Measurements from ENCODE around the gene ZNHIT6. TPM values are rescaled to one million over a fixed set of nuclear protein-coding genes. Genes with fewer than 3 reads are reported as not detected.

Gene ZNHIT6
- total RNA-seq, 1 experiment from 2014 or later = 31.3 TPM

DNA sequence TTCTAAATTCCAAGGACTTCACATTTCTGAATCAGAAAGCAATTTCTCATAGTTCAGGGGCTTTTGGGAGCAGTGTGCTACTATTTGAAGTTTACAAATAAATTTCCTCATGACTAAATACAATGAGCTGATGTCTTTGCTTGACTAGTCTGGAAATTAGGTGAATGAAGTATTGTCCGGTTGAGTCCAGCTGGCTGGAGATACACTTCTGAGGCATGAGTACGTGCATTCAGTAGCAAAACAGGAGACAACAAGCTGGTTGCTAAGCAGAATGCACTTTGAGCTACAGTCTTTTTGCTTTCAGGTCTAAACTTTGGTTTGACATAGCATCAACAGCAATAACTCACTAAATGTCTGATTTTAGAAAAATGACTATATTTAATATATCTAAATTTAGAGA is 27.1 kb downstream of the ZNHIT6 start:
- no peak overlapping the region for H3K4me3 Mint-ChIP-seq (ENCODE audit: unreplicated experiment)
- no peaks in the 10 kb centered on the region for H3K27me3 Mint-ChIP-seq (ENCODE audit: insufficient read depth, unreplicated experiment)
- no peaks in the 10 kb centered on the region for H3K9me3 Mint-ChIP-seq (ENCODE audit: unreplicated experiment)
- no TSS peak for BruUV-seq (replicated peaks)
- peaks cover 45% of the 10 kb centered on the region for H3K36me3 Mint-ChIP-seq (ENCODE audit: insufficient read depth, unreplicated experiment)
- H3K27ac Mint-ChIP-seq (ENCODE audit: low read depth, unreplicated experiment) = no peak overlapping the region
- TF ChIP-seq, protein P1, sequence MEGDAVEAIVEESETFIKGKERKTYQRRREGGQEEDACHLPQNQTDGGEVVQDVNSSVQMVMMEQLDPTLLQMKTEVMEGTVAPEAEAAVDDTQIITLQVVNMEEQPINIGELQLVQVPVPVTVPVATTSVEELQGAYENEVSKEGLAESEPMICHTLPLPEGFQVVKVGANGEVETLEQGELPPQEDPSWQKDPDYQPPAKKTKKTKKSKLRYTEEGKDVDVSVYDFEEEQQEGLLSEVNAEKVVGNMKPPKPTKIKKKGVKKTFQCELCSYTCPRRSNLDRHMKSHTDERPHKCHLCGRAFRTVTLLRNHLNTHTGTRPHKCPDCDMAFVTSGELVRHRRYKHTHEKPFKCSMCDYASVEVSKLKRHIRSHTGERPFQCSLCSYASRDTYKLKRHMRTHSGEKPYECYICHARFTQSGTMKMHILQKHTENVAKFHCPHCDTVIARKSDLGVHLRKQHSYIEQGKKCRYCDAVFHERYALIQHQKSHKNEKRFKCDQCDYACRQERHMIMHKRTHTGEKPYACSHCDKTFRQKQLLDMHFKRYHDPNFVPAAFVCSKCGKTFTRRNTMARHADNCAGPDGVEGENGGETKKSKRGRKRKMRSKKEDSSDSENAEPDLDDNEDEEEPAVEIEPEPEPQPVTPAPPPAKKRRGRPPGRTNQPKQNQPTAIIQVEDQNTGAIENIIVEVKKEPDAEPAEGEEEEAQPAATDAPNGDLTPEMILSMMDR (IDR thresholded peaks at IDR 0.05; ENCODE audit: unreplicated experiment) = no peak
- POLR2A ChIA-PET = interaction anchor here (0.8 to 1.4 kb wide), 2 partner anchors 10 to 27 kb away, joined by 4 read pairs; partner anchors contain the start of gene ZNHIT6
- CTCF ChIA-PET = interaction anchor here (0.6 to 3.1 kb wide), 2 partner anchors 12 to 1759 kb away, joined by 3 to 11 read pairs; no protein-coding TSS in a partner anchor
- H3K4me1 Mint-ChIP-seq (ENCODE audit: insufficient read depth, unreplicated experiment) = no peaks in the 10 kb centered on the region
- intact Hi-C loops (cut with micrococcal nuclease) = no loop called here
- no peak for DNase-seq (ENCODE audit: unreplicated experiment)

DNA sequence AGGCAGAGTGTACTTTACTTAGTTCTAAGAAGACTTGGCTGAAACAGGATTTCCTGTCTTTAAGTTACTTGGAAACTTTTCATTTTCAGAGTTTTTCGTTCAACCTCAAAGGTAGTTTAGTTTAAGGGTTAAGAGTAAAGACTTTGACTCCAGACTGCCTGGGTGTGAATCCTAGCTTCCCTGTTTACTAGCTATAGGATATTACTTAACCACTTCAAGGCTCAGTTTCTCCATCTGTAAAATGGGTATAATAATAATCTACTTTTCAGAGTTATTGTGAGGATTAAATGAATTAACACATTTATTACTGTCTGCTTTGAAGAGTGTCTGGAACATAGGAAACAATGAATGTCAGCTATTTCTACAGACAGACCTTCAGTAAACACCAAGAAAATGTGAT is 30.0 kb downstream of the ZNHIT6 start:
- no peak overlapping the region for H3K4me3 Mint-ChIP-seq (ENCODE audit: unreplicated experiment)
- H3K9me3 Mint-ChIP-seq (ENCODE audit: unreplicated experiment) = no peaks in the 10 kb centered on the region
- intact Hi-C loops (cut with micrococcal nuclease) = no loop called here
- BruUV-seq (replicated peaks) = no TSS peak
- TF ChIP-seq, protein P1 (IDR thresholded peaks at IDR 0.05; ENCODE audit: unreplicated experiment) = no peak
- no peak overlapping the region for H3K27ac Mint-ChIP-seq (ENCODE audit: low read depth, unreplicated experiment)
- no peaks in the 10 kb centered on the region for H3K4me1 Mint-ChIP-seq (ENCODE audit: insufficient read depth, unreplicated experiment)
- no peaks in the 10 kb centered on the region for H3K27me3 Mint-ChIP-seq (ENCODE audit: insufficient read depth, unreplicated experiment)
- no peak for DNase-seq (ENCODE audit: unreplicated experiment)
- POLR2A ChIA-PET = interaction anchor here (0.7 kb wide), 1 partner anchor 340 kb away, joined by 3 read pairs; no protein-coding TSS in a partner anchor
- peaks cover 55% of the 10 kb centered on the region for H3K36me3 Mint-ChIP-seq (ENCODE audit: insufficient read depth, unreplicated experiment)
- CTCF ChIA-PET = interaction anchor here (0.6 to 3.1 kb wide), 4 partner anchors 15 to 388 kb away, joined by 3 to 11 read pairs (median 4); no protein-coding TSS in a partner anchor

- no peaks in the 10 kb centered on the region for H3K27me3 Mint-ChIP-seq (ENCODE audit: insufficient read depth, unreplicated experiment)
- peaks cover 52% of the 10 kb centered on the region for H3K36me3 Mint-ChIP-seq (ENCODE audit: insufficient read depth, unreplicated experiment)
- no peak overlapping the region for H3K4me3 Mint-ChIP-seq (ENCODE audit: unreplicated experiment)
- intact Hi-C loops (cut with micrococcal nuclease) = no loop called here
- no peaks in the 10 kb centered on the region for H3K4me1 Mint-ChIP-seq (ENCODE audit: insufficient read depth, unreplicated experiment)
- BruUV-seq (replicated peaks) = no TSS peak
- TF ChIP-seq, protein P1 (IDR thresholded peaks at IDR 0.05; ENCODE audit: unreplicated experiment) = no peak
- ChIA-PET CTCF (interaction anchor here (1.3 to 3.1 kb wide), 3 partner anchors 16 to 334 kb away, joined by 3 to 11 read pairs (median 5); no protein-coding TSS in a partner anchor), POLR2A (interaction anchor here (0.6 to 0.7 kb wide), 2 partner anchors 298 to 339 kb away, joined by 3 read pairs; no protein-coding TSS in a partner anchor)
- no peak for DNase-seq (ENCODE audit: unreplicated experiment)
- H3K27ac Mint-ChIP-seq (ENCODE audit: low read depth, unreplicated experiment) = no peak overlapping the region
- H3K9me3 Mint-ChIP-seq (ENCODE audit: unreplicated experiment) = no peaks in the 10 kb centered on the region
Observed at GRCh38 chr1:85677656-85678055, 30.6 kb downstream of the ZNHIT6 start.

DNA sequence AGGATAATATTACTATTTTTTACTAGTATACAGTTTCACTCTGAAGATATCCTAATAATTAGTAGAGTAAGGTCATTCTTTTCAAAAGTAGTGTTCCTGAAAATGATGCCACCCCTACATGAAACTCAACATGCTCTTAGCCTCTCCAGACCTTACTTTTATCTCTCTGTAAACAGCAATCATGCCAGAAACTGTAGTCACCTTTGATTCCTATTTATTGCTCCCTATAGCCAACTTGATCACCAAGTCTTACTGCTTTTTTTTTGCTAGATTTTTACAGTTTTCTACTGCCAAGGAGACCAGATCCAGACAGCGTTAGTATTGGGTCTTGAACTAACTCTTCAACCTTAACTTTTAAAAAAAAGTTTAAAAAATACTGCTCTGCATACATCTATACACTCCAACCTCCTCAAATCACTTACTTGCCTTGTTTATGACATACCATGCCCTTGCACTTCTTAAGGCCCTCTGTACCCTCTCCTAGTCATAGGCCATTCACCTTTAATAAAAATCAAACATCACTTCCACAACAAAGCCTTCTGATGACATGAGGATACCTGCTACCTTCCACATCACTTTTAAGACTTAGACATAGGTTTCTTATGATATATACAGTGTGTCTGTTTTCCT is 36.1 kb downstream of the ZNHIT6 start:
- POLR2A ChIA-PET = interaction anchor here (1.6 kb wide), 1 partner anchor 9 kb away, joined by 4 read pairs; no protein-coding TSS in a partner anchor

More for the DNA sequence above, 36.1 kb downstream of the ZNHIT6 start:
- Mint-ChIP-seq H3K36me3 (ENCODE audit: insufficient read depth, unreplicated experiment) (peaks cover 77% of the 10 kb centered on the region), H3K9me3 (ENCODE audit: unreplicated experiment) (no peaks in the 10 kb centered on the region), H3K27me3 (ENCODE audit: insufficient read depth, unreplicated experiment) (no peaks in the 10 kb centered on the region), H3K27ac (ENCODE audit: low read depth, unreplicated experiment) (no peak overlapping the region), H3K4me1 (ENCODE audit: insufficient read depth, unreplicated experiment) (no peaks in the 10 kb centered on the region), H3K4me3 (ENCODE audit: unreplicated experiment) (no peak overlapping the region)
- CTCF ChIA-PET = interaction anchor here (0.9 kb wide), 1 partner anchor 38 kb away, joined by 3 read pairs; no protein-coding TSS in a partner anchor
- no peak for DNase-seq (ENCODE audit: unreplicated experiment)
- TF ChIP-seq, protein P1 (IDR thresholded peaks at IDR 0.05; ENCODE audit: unreplicated experiment) = no peak
- BruUV-seq (replicated peaks) = no TSS peak
- intact Hi-C loops (cut with micrococcal nuclease) = no loop called here
